OCI-LY7 (cell line): ENCODE data around the gene BICDL2.

Experiments used
- EZH2phosphoT487 ChIP-seq: fragments of 200-600 bp; sonication (generic); IDR thresholded peaks from 2 replicates; pipeline ENCODE4 v1.6.1; 2018; ENCODE audit warnings: low read depth, borderline replicate concordance, mild to moderate bottlenecking, mixed run types, antibody characterized with exemption, low read length, moderate library complexity, mixed read lengths
- TF ChIP-seq, protein P1 (sequence below): fragments of 200-600 bp; sonication (generic); conservative IDR thresholded peaks from 2 replicates; pipeline ENCODE4 v1.5.1; 2014; ENCODE audit warnings: mild to moderate bottlenecking, antibody characterized with exemption, low read length, moderate library complexity, mixed read lengths

DNA sequence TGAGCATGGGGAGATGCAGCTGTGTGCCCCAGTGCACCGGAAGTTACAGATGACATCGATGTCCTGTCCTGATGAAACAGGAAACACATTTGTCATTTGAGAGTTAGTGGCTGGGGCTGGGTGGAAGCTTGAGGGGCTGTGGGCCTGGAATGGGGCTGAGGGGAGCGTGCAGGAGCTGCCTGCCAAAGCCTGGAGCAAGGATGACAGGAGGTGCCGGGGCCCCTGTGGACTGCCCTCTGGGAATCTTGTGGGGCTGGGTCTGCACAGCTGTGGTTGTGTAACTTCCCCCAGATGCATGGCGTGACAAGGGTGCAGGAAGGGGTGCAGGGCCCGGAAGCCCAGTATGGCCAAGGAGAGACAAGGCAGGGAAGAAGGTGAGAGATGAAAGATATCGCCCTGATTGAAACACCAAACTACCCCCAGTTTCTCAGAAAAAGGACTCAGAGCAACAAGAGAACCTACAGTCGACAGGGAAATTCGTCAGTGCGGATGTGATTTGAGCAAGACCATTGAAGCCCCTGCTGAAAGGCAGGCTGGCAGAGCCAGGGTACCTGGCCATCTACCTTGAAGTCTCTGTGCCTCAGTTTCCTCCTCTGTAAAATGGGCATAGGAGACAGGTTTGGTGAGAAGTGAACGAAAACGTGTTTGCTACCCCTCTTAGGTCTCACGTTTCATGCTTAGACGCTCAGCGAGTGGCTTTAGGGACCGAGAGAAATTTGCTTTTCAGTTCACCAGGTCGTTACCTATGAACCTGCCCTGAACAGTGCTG lies 18.4 kb upstream of the BICDL2 start:
- TF ChIP-seq, protein P1, sequence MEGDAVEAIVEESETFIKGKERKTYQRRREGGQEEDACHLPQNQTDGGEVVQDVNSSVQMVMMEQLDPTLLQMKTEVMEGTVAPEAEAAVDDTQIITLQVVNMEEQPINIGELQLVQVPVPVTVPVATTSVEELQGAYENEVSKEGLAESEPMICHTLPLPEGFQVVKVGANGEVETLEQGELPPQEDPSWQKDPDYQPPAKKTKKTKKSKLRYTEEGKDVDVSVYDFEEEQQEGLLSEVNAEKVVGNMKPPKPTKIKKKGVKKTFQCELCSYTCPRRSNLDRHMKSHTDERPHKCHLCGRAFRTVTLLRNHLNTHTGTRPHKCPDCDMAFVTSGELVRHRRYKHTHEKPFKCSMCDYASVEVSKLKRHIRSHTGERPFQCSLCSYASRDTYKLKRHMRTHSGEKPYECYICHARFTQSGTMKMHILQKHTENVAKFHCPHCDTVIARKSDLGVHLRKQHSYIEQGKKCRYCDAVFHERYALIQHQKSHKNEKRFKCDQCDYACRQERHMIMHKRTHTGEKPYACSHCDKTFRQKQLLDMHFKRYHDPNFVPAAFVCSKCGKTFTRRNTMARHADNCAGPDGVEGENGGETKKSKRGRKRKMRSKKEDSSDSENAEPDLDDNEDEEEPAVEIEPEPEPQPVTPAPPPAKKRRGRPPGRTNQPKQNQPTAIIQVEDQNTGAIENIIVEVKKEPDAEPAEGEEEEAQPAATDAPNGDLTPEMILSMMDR: no peak
- TF ChIP-seq EZH2phosphoT487: no peak
